ENCODE data around the gene DCXR. TPM values are rescaled to one million over a fixed set of nuclear protein-coding genes. Genes with fewer than 3 reads are reported as not detected.

DCXR gene
- total and polyA plus RNA-seq, 2 donors (not counting 3 experiments of a cell fraction or from before 2014, with no cell fraction given), result 93.0 to 178 TPM

- Histone ChIP-seq H3K79me2 (ENCODE audit: control insufficient read depth, insufficient read depth, low read length) (peaks cover 11% of the 10 kb centered on the region), H3K9me3 (replicated peaks; ENCODE audit: control insufficient read depth, insufficient read depth, low read length) (no peaks in the 10 kb centered on the region), H3K4me2 (ENCODE audit: insufficient read depth, low read length) (peak overlapping the region; percentile 78), H3K27me3 (ENCODE audit: control insufficient read depth in 2 of 2, insufficient read depth in 2 of 2, low read length in 2 of 2) (no peaks in the 10 kb centered on the region), H3K4me3 (replicated peaks in 1 of 3; ENCODE audit: insufficient read depth in 1 of 3, low read depth in 1 of 3, low read length in 3 of 3) (peak overlapping the region; percentile 65 to 89 (median 76)), H3K27ac (ENCODE audit: insufficient read depth, low read depth, low read length) (no peak overlapping the region), H3K9me1 (replicated peaks; ENCODE audit: control insufficient read depth, extremely low read depth, insufficient read depth, low read length) (no peaks in the 10 kb centered on the region), H4K20me1 (replicated peaks; ENCODE audit: control insufficient read depth, extremely low read depth, insufficient read depth, low read length) (no peaks in the 10 kb centered on the region), H2AFZ (ENCODE audit: low read depth, low read length) (no peak overlapping the region), H3K36me3 (ENCODE audit: control insufficient read depth in 2 of 2, extremely low read depth in 1 of 2, insufficient read depth in 2 of 2, low read length in 2 of 2) (peaks cover 12 to 37% of the 10 kb centered on the region in 2 experiments), H3K9ac (replicated peaks; ENCODE audit: extremely low read depth, insufficient read depth, low read length) (peak overlapping the region; percentile 61), H3K4me1 (ENCODE audit: control insufficient read depth, extremely low read depth, insufficient read depth, low read length) (peaks cover 11% of the 10 kb centered on the region)
- intact Hi-C loops (cut with micrococcal nuclease), result loop anchor here (2.0 kb wide), 1 partner anchor 16 kb away; the partner anchor contains the start of gene DCXR
- ChIA-PET CTCF (interaction anchor here (1.0 to 3.8 kb wide), 4 partner anchors 15 to 93 kb away, joined by 3 to 19 read pairs (median 12); partner anchors contain the start of genes DCXR and RAC3), POLR2A (no interaction called here)
- dilution Hi-C loops (cut with MboI; ENCODE audit: extremely low pct_ligation_motif_present, low sequenced_read_pairs), result no loop called here
- FAIRE-seq (no peak), DNase-seq (ENCODE audit: low read depth, low spot score) (no peak)
- no TSS peak for BruUV-seq (replicated peaks)
- TF ChIP-seq POLR2A (IDR thresholded peaks at IDR 0.05; ENCODE audit: low read depth, low read length) (no peak), MYC (IDR thresholded peaks at IDR 0.05; ENCODE audit: low read depth, low read length) (no peak), MAX (IDR thresholded peaks at IDR 0.05; ENCODE audit: insufficient read depth, insufficient read length) (no peak), EZH2 (IDR thresholded peaks at IDR 0.05; ENCODE audit: borderline replicate concordance, low read depth, low read length, severe bottlenecking) (no peak), GATA2 (IDR thresholded peaks at IDR 0.05; ENCODE audit: insufficient read depth, insufficient read length, low read depth, low read length) (no peak), POLR2AphosphoS5 (IDR thresholded peaks at IDR 0.05; ENCODE audit: insufficient read depth, low read depth, low read length) (no peak), JUN (IDR thresholded peaks at IDR 0.05; ENCODE audit: borderline replicate concordance, insufficient read depth, insufficient read length, low read depth) (no peak), FOS (IDR thresholded peaks at IDR 0.05; ENCODE audit: borderline replicate concordance, insufficient read depth, low read length) (no peak)
- TF ChIP-seq, protein P1, sequence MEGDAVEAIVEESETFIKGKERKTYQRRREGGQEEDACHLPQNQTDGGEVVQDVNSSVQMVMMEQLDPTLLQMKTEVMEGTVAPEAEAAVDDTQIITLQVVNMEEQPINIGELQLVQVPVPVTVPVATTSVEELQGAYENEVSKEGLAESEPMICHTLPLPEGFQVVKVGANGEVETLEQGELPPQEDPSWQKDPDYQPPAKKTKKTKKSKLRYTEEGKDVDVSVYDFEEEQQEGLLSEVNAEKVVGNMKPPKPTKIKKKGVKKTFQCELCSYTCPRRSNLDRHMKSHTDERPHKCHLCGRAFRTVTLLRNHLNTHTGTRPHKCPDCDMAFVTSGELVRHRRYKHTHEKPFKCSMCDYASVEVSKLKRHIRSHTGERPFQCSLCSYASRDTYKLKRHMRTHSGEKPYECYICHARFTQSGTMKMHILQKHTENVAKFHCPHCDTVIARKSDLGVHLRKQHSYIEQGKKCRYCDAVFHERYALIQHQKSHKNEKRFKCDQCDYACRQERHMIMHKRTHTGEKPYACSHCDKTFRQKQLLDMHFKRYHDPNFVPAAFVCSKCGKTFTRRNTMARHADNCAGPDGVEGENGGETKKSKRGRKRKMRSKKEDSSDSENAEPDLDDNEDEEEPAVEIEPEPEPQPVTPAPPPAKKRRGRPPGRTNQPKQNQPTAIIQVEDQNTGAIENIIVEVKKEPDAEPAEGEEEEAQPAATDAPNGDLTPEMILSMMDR (IDR thresholded peaks at IDR 0.05; ENCODE audit: extremely low read depth in 1 of 2, insufficient read depth in 1 of 2, low read depth in 1 of 2, low read length in 2 of 2), result no peak
Measured at GRCh38 chr17:82052638-82053059, 15.2 kb upstream of the DCXR start.

Data from endothelial cell of umbilical vein (primary cell).